Measurements from ENCODE around the gene CLEC16A.

CLEC16A gene

GRCh38 chr16:11064851-11065250, 120.5 kb downstream of the CLEC16A start:
- no peak for DNase-seq

DNA sequence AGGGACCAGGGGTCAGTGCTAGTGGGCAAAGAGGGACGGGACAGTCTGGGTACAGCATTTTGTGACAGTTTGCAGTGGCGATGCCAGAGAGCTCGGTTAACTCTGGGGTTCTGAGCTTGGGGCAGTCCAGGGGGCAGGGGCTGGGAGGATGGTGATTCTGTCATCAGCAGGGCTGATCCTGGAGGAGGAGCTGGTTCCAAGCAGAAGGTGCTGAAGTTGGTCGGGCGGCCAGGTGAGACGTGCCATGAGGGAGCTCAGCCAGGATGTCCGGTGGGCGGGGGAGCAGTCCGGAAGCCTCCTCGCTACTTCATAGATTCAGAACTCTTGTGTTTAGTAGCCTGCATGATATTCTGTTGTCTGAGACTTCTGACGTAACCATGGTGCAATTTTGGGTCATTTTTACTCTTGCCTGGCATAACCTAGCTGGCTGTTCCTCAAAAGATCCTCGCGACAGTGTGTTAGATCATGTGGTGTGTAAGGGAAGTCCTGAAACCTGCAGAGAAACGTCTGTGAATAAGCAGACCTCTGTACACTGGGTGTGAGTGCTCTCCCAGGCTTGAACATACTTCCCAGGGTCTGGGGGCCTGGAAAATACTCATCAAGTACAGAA, 122.0 kb downstream of the CLEC16A start:
- no peak for DNase-seq

GRCh38 chr16:11067266-11067665, 122.9 kb downstream of the CLEC16A start:
- DNase-seq: no peak

DNA sequence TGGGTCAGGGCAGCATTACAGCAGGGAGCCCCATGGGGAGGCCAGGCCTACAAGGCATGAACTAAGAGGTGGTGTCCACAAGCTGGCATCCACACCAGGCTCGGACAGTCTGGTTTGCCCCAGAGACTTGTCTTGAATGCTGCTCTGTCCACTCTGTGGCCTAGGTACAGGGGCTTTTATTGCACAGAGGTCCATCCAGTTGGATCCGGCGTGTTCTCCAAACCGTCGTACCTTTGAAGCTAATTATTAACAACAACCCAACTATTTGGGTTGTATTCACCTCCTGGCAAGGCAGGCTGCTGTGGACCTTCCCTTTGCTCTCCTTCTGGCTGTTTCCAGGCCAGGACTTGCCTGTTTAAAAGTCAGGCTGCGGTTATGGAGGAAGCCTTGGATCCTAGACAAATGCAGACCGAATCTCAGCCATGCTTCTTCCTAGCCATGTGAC, 123.4 kb downstream of the CLEC16A start:
- DNase-seq: no peak

- DNase-seq: no peak
Measured at GRCh38 chr16:11071829-11072228, 127.5 kb downstream of the CLEC16A start.

DNA sequence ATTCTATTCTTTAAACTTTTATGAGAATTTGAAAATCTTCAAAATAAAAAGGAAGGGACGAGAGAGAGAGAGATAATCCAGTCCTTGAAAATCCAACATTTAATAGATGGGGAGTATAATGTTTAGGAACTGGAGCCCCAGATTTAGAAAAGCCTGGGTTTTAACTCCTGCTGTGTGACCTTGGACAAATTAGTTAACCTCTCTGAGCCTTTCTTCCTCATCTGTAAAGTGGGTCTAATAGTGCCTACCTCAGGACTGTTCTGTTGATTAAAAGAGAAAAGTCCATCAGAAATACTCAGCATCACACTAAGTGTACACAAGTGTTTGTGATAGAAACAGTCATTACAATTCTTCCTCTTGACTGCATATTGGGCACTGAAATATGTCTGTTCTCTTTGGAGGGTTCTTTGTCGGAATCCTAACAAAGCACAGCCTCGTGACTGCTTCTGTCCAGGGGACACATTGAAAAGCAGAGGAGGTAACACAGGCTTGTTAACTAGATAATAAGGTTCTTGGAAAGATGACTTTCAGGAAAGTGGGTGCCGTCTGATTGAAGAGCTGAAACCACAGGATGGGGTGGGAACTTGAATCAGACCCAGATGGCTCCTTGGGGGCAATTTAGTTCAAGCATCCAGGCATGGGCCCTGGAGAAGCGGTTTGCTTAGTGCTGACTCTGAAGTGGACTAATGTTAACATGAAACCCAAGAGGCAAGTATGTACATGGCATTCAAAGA, 128.2 kb downstream of the CLEC16A start:
- no peak for DNase-seq

DNA sequence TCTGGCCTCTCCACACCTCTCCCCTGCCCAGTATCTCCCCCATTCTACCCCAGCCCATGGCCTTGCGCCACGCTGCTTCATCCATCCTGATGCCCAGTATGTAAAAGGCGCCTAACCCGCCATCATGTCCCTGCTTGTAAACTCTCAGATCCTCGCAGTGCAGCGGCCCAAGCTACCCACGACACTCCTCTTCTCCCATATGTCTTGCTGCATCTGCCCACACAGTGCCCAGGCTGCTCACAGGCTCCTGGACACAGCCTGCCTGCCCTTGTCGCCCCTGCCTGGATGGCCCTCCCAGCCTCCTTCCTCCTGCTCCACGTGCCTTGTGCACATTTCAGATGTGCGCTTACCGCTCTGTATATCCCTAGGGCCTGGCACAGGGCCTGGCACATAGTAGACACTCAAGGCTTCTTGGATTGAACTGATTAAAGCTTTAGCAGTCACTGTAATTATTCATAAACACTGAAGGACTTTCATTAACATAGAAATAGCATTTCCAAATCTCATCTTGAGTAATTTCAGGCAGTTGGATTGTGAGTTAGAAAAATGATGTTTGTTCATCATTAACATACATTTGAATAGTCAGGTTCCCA, 129.1 kb downstream of the CLEC16A start:
- DNase-seq: no peak

DNA sequence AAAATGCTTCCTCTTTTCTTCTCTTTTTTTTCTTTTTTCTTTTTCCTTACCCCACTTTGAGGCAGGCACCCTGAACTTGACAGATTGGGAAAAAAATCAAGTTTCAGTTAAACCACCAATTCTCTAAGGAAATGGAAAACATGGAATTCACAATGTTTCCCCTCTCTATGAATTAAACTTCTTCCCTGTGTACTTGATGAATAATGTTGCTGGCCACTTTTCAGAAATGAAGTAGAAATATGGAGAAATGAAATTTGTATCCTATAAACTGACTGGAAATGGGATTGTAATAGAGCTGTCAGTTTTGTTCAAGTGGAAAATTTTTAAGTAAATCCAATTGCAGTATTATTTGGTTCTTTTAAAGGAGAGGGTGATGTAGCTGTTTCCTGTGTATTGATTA, 129.8 kb downstream of the CLEC16A start:
- DNase-seq: no peak

DNA sequence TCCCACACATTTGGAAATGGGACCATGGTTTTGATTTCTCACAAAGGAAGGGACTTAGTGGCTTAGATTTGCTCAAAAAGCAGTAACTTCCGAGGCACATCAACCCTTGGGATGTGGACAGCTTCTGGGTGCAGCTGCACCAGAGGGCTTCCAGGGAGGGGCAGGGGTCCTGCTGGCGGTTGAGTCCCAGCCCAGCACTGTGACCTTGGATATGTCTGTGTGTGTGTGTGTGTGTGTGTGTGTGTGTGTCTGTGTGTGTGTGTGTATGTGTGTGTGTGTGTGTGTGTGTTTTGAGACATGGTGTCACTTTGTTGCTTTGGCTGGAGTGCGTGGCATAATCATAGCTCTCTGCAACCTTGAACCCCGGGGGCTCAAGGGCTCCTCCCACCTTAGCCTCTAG, 130.8 kb downstream of the CLEC16A start:
- no peak for DNase-seq

DNA sequence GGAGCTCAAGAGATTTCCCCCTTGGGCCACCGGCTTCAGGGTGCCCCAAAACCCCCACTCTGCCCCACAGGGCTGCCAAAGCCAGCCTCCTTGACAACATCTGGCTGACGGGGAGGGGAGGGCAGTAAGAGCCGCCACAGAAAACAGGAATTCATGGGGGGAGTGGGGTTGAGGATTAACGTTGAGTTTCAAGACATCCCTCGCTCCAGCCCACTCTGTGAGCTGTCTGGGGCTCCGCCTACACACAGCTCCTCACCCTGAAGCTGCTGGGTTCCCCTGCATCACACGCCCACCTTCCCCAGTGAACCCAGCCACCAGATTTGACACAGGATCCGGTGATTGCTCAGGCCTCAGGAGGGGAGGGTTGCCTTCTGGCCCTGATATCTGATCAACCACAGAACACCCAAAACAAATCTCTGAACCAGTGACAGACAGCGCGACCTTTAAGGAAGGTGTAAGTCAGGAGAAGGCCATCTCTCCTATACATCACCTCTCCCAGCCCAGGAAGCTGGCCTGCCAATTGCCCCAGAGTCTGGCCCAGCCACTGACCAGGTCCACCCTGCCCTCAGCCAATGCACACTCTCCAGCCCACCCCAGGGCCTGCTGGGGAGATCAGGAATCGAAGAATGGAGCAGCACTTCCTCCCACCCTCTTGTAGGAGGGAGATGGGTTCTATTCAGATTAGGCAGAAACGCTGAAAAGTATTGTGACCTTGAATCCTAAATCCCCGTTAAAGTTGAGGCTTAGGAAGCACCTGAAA, 132.1 kb downstream of the CLEC16A start:
- DNase-seq: peak; percentile 14

DNA sequence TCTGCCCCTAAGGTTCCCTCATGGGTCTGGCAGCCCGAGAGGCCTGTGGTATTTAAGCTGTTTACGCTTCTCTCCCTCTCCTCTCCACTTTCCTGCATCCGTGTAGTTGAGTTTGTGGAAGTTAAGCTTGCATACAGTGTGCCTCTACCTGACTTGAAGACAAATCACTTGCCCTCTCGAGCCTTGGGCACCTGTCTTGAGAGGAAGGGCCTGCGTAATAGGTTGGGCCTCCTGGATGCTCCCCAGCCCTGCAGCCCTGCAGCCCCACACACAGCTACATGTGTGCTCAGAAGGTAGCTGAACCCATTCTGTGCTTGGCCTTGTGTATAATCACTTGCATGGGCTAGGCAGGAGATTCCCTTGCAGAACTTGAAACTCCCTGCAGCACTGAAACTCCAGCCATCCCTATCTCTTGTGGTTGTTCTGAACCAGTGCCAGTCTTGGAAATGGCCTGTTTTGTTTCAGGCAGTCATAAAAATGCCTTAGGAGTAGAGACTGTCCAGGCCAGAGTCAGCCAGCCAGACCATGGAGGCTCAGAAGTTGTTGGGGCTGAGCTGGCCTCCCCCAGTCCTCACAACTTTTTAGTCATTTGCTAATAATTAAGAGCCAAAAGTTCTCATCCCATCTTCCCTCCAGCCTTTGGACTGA, 134.6 kb downstream of the CLEC16A start:
- no peak for DNase-seq

DNA sequence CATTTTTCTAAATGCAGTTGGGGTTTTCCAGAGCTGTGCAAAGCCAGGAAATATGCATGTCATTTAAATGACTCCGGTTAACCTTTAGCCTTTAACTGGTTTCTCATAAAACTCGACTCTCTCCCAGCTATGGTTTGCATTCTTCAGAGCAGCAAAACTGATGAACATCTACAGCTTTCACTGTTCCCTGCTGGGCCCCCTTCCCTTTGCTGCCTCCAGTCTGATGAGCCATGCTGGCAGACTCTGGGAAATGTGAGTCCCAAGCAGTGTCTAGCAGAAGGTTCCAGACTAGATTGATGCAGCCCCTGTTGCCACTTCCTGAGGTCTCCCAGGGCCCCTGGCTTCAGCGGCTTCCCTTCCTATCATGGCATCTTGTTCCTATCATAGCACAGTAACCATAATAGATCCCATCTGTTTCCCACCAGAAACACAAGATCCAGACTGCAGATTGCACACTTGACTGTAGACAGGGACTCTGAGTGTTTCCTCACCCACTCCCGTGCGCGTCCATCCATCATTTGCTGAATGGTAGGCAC, 135.4 kb downstream of the CLEC16A start:
- no peak for DNase-seq

GRCh38 chr16:11080327-11080967, 136.1 kb downstream of the CLEC16A start:
- no peak for DNase-seq

- DNase-seq: no peak
Measured at GRCh38 chr16:11080999-11081630, 136.8 kb downstream of the CLEC16A start.

DNA sequence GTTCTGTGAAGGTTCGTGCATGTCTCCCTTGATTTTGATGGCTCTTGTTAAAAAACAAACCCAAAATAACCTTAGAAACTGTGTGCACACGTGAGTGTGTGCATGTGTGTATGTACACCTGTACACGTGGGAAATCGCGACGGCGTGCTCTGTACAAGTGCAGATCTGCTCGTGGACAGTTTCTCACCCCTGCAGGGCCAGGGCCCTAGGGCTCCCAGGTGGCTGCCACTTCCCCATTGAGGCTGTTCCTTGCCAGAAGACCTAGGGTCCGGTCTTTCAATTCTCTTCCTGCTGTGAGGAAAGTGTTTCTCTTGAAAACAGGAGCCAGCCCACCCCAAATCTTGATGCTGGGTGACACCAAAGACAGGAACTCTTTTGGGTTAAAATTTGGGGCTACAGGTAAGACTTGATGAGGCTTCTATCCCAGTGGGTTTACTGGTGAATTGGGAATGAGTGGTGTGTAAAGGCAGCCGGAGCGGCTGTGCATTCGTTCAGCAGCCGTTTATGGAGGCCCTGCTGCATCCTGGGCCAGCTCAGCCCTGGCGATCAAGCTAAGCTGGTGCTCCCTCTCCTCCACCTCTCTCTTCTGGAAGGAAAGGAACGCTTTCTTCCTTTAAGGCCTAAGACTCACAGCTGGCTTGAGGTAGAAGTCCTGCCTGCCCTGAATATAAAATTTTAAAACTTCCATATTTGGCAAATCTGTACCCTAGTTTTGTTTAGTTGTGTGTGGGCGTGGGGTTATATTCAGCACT, 137.9 kb downstream of the CLEC16A start:
- no peak for DNase-seq

GRCh38 chr16:11082860-11083388, 138.6 kb downstream of the CLEC16A start:
- no peak for DNase-seq

DNA sequence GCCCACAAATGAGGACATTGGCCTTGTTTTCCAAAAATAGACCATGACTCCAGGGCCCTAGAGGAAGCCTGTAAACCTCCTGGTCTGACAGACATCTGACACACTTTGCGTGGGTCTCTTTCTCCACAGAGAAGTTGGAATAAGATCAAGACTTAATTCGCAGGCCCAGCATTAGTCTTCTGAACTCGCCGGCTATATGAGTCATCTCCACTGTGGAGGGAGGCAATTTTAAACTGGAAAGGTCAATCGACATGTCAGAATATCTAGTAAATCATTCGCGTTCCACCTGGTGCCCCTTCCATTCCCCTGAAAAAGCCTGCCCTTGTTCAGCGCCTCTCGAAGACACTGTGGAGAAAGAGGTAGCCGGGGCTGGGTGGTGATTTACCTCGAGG, 140.1 kb downstream of the CLEC16A start:
- no peak for DNase-seq

GRCh38 chr16:11084876-11085485, 140.6 kb downstream of the CLEC16A start:
- no peak for DNase-seq

GRCh38 chr16:11085916-11086315, 141.6 kb downstream of the CLEC16A start:
- DNase-seq: no peak

DNA sequence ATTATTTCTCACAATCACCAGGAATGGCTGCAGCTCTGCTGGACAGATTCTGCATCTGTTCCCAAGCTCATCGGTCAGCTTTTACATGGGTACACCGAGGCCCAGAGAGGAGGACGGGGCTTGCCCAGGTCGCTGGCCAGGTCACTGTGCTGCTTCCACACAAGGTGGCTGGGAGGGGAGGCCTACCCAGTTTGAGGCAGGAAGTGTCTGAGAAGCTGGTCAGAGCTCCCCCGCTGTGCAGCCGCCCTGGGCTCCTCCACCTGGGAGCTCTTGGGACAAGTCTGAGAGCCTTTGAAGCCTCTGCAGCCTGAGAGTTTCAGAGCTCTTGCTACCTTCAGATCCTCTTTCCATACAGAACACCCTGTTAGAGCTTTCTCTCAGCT, 143.3 kb downstream of the CLEC16A start:
- DNase-seq: no peak
